Measurements from ENCODE around the gene CHAT. TPM values are rescaled to one million over a fixed set of nuclear protein-coding genes. Genes with fewer than 3 reads are reported as not detected.

The CHAT gene
- total RNA-seq, 1 experiment from 2014 or later = not detected

GRCh38 chr10:49606981-49607535, 6.8 kb upstream of the CHAT start:
- TF ChIP-seq CTCF (IDR thresholded peaks at IDR 0.05) (no peak), REST (IDR thresholded peaks at IDR 0.05; ENCODE audit: insufficient read depth in 1 of 2, low read depth in 2 of 2, low read length in 1 of 2) (peak; percentile 95 to 96)
- in situ Hi-C loops (cut with HindIII; ENCODE audit: low pct_unique_long_range_greater_than_20kb, low sequenced_read_pairs) (no loop called here), intact Hi-C loops (cut with micrococcal nuclease; ENCODE audit: unreplicated experiment) (no loop called here)
- 0 out of 2 replicates have a peak, but pooled peaks have one; percentile 16 for ATAC-seq
- Histone ChIP-seq H3K27me3 (ENCODE audit: control insufficient read depth, insufficient read depth, low read length) (peaks cover 24% of the 10 kb centered on the region), H3K27ac (ENCODE audit: low read length) (no peak overlapping the region), H3K9me3 (ENCODE audit: control insufficient read depth, insufficient read depth, low read depth, low read length) (no peaks in the 10 kb centered on the region), H3K36me3 (ENCODE audit: control insufficient read depth, insufficient read depth, low read length) (no peaks in the 10 kb centered on the region), H3K4me3 (ENCODE audit: low read depth in 2 of 2, low read length in 2 of 2) (no peak overlapping the region), H3K4me1 (ENCODE audit: control insufficient read depth, insufficient read depth, low read length) (no peaks in the 10 kb centered on the region)
- ChIA-PET POLR2A (no interaction called here), CTCF (interaction anchor here (0.6 to 0.7 kb wide), 2 partner anchors 11 to 70 kb away, joined by 3 to 6 read pairs; no protein-coding TSS in a partner anchor)
- no peak for DNase-seq (ENCODE audit: low read depth, low spot score)
- BruUV-seq (replicated peaks) = no TSS peak

GRCh38 chr10:49608166-49609005, 5.5 kb upstream of the CHAT start:
- no peaks in the 10 kb centered on the region for H3K36me3 ChIP-seq (ENCODE audit: control insufficient read depth, insufficient read depth, low read length)

More at GRCh38 chr10:49608166-49609005, 5.5 kb upstream of the CHAT start:
- Histone ChIP-seq H3K27me3 (ENCODE audit: control insufficient read depth, insufficient read depth, low read length) (peaks cover 28% of the 10 kb centered on the region), H3K27ac (ENCODE audit: low read length) (no peak overlapping the region), H3K4me1 (ENCODE audit: control insufficient read depth, insufficient read depth, low read length) (no peaks in the 10 kb centered on the region), H3K9me3 (ENCODE audit: control insufficient read depth, insufficient read depth, low read depth, low read length) (no peaks in the 10 kb centered on the region), H3K4me3 (ENCODE audit: low read depth in 2 of 2, low read length in 2 of 2) (no peak overlapping the region)
- intact Hi-C loops (cut with micrococcal nuclease; ENCODE audit: unreplicated experiment) = no loop called here
- ATAC-seq = no peak
- no TSS peak for BruUV-seq (replicated peaks)
- ChIA-PET CTCF (no interaction called here), POLR2A (no interaction called here)
- in situ Hi-C loops (cut with HindIII; ENCODE audit: low pct_unique_long_range_greater_than_20kb, low sequenced_read_pairs) = no loop called here
- TF ChIP-seq CTCF (IDR thresholded peaks at IDR 0.05) (no peak), SIN3A (IDR thresholded peaks at IDR 0.05; ENCODE audit: borderline replicate concordance, insufficient read depth, low read depth, low read length) (no peak), REST (IDR thresholded peaks at IDR 0.05; ENCODE audit: insufficient read depth in 1 of 2, low read depth in 2 of 2, low read length in 1 of 2) (no peak), TCF7L2 (IDR thresholded peaks at IDR 0.05; ENCODE audit: low read depth, low read length) (no peak), POLR2AphosphoS5 (IDR thresholded peaks at IDR 0.05; ENCODE audit: low read depth, low read length) (no peak)
- no peak for DNase-seq (ENCODE audit: low read depth, low spot score)

All from Panc1 (cell line).